Gastrocnemius medialis (tissue), 4 donors: ENCODE data around the gene ACTL10. TPM values are rescaled to one million over a fixed set of nuclear protein-coding genes. Genes with fewer than 3 reads are reported as not detected.

Experiments used
- ATAC-seq, 2 donors: fragments of 150-250 bp; one replicate each; pipeline ENCODE4 v1.9.1; 2016
- DNase-seq, 2 donors: peaks; one replicate each; pipeline ENCODE4 v3.0.0-alpha.2; 2019
- H3K27ac ChIP-seq, 4 donors: fragments of 200-600 bp; sonication (generic); 1 replicate in 1 of 4; 2 replicates in 3 of 4; pipeline ENCODE4 v1.5.1; 2016 to 2018; ENCODE audit warnings: mild to moderate bottlenecking in 2 of 4, moderate library complexity in 1 of 4
- H3K27me3 ChIP-seq, 3 donors: fragments of 200-600 bp; sonication (generic) in 2 of 3; 1 replicate in 1 of 3; 2 replicates in 2 of 3; pipeline versions ENCODE4 v1.5.1 to v1.6.0; 2016 to 2019; ENCODE audit warnings: mild to moderate bottlenecking in 1 of 3, moderate library complexity in 1 of 3
- H3K36me3 ChIP-seq, 2 donors: fragments of 200-600 bp; sonication (generic) in 1 of 2; one replicate each; pipeline ENCODE4 v1.5.1; 2017 to 2018
- H3K4me1 ChIP-seq, 2 donors: fragments of 200-600 bp; sonication (generic) in 1 of 2; one replicate each; pipeline ENCODE4 v1.5.1; 2016 to 2017; ENCODE audit warnings: mild to moderate bottlenecking in 2 of 2
- H3K4me3 ChIP-seq, 4 donors: fragments of 200-600 bp; sonication (generic) in 3 of 4; 1 replicate in 1 of 4; 2 replicates in 3 of 4; pipeline ENCODE4 v1.5.1; 2016 to 2019; ENCODE audit warnings: mild to moderate bottlenecking in 2 of 4
- H3K9me3 ChIP-seq, 3 donors: fragments of 200-600 bp; sonication (generic) in 2 of 3; 1 replicate in 1 of 3; 2 replicates in 2 of 3; pipeline ENCODE4 v1.5.1; 2016 to 2019
- POLR2A ChIP-seq, 2 donors: fragments of 450-650 bp; IDR thresholded peaks; one replicate each; pipeline ENCODE4 v1.6.1; 2017; ENCODE audit warnings: antibody characterized with exemption in 2 of 2, mild to moderate bottlenecking in 2 of 2, moderate library complexity in 2 of 2
- in situ Hi-C, 4 donors: fragments of 200-750 bp; cut with MboI; loops; one replicate each; pipeline versions ENCODE4 v1.15.0 to v1.8.0; 2017; ENCODE audit warnings: low sequenced_read_pairs in 4 of 4
- intact Hi-C: fragments of 100-400 bp; cut with DNase I; formaldehyde crosslinking; loops from one replicate; pipeline ENCODE4 v1.15.1; 2023; ENCODE audit warnings: low total_unique reads
- total RNA-seq, 4 donors: library from RNA; depleted of rRNA; stranded (reverse); fragments of >200 nt; gene quantifications; one replicate each; pipeline versions ENCODE4 v1.1.0 to v1.2.3, GENCODE V29; 2016
- TF ChIP-seq, protein P1 (sequence below), 5 experiments: fragments of 450-650 bp in 3 of 5; fragments of 200-600 bp in 2 of 5; sonication (generic) in 2 of 5; IDR thresholded peaks in 4 of 5; conservative IDR thresholded peaks in 1 of 5; 1 replicate in 4 of 5; 2 replicates in 1 of 5; pipeline ENCODE4 v1.5.1; 2016 to 2019; ENCODE audit warnings: antibody characterized with exemption in 5 of 5, mild to moderate bottlenecking in 3 of 5, moderate library complexity in 3 of 5

ACTL10 gene
- total RNA-seq, 4 donors from 2014 or later: 0.22 to 0.39 TPM; not detected in 2

DNA sequence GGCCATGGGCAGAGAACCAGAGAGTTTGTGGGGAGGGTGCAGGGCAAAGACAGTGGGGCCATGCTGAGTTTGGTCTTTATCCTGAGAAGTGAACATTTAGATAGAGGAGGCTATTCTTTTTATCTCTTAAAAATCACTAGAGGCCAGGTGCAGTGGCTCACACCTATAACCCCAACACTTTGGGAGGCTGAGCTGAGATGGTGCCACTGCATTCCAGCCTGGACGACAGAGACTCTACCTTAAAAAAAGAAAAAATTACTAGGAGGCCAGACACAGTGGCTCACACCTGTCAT, 44.6 kb downstream of the ACTL10 start:
- intact Hi-C loops: no loop called here
- in situ Hi-C loops: no loop called here

DNA sequence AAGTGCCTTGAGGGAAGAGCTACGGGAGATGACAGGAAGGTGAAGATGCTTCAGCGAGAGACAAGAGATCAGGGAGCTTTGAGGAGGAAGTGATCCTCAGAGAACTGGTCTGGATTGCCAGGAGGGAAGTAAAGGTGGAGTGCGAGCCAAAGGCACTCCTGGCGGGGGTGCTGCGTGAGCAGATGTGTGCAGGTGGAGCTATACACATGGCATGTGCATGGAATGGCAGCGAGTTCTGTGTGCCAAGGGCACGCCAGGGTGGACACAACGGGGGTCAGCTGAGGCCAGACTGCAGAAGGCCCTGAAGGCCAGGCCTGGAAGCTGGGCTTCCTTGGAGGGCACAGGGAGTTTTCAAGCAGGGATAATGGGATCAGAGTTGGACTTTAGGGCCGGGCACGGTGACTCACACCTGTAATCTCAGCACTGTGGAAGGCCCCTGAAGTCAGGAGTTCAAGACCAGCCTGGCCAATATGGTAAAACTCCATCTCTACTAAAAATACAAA, 47.2 kb downstream of the ACTL10 start:
- ATAC-seq: no peak
- intact Hi-C loops: no loop called here
- Histone ChIP-seq H3K4me3 (no peak overlapping the region), H3K36me3 (peaks cover 0 to 30% of the 10 kb centered on the region in 2 donors), H3K9me3 (no peaks in the 10 kb centered on the region), H3K27ac (no peak overlapping the region), H3K4me1 (peaks cover 1% of the 10 kb centered on the region in 2 donors), H3K27me3 (no peaks in the 10 kb centered on the region)
- no peak for DNase-seq
- TF ChIP-seq POLR2A (IDR thresholded peaks at IDR 0.05): no peak
- TF ChIP-seq, protein P1, sequence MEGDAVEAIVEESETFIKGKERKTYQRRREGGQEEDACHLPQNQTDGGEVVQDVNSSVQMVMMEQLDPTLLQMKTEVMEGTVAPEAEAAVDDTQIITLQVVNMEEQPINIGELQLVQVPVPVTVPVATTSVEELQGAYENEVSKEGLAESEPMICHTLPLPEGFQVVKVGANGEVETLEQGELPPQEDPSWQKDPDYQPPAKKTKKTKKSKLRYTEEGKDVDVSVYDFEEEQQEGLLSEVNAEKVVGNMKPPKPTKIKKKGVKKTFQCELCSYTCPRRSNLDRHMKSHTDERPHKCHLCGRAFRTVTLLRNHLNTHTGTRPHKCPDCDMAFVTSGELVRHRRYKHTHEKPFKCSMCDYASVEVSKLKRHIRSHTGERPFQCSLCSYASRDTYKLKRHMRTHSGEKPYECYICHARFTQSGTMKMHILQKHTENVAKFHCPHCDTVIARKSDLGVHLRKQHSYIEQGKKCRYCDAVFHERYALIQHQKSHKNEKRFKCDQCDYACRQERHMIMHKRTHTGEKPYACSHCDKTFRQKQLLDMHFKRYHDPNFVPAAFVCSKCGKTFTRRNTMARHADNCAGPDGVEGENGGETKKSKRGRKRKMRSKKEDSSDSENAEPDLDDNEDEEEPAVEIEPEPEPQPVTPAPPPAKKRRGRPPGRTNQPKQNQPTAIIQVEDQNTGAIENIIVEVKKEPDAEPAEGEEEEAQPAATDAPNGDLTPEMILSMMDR (IDR thresholded peaks at IDR 0.05 in 4 of 5, conservative IDR thresholded peaks at IDR 0.05 in 1 of 5): no peak
- in situ Hi-C loops: no loop called here

More for the DNA sequence above, 44.6 kb downstream of the ACTL10 start:
- no peak for DNase-seq
- no peak overlapping the region for H3K27ac ChIP-seq
- no peaks in the 10 kb centered on the region for H3K9me3 ChIP-seq
- no peaks in the 10 kb centered on the region for H3K27me3 ChIP-seq
- H3K4me1 ChIP-seq: no peaks in the 10 kb centered on the region
- TF ChIP-seq POLR2A (IDR thresholded peaks at IDR 0.05): no peak
- TF ChIP-seq, protein P1 (IDR thresholded peaks at IDR 0.05 in 4 of 5, conservative IDR thresholded peaks at IDR 0.05 in 1 of 5): no peak
- no peak for ATAC-seq
- H3K36me3 ChIP-seq: peaks cover 0 to 41% of the 10 kb centered on the region in 2 donors
- no peak overlapping the region for H3K4me3 ChIP-seq

DNA sequence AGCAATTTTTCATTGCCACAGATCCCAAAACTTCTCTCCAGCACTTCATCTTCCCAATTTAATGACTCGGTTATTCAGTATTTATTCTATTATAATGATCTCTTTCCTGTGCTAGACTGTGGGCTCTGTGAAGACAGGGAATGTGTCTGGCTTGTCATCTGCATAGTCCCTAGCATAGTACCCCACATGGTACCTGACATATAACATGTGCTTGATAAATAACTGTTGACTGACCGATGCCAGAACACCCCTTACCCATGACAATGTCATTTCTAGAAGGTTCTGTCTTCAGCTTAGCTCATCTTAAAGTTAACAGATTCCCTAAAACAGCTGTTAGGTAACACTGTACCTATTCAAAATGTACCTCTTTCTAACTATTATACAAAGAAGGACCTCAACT, 49.8 kb downstream of the ACTL10 start:
- Histone ChIP-seq H3K27me3 (no peaks in the 10 kb centered on the region), H3K9me3 (no peaks in the 10 kb centered on the region), H3K36me3 (peaks cover 0 to 24% of the 10 kb centered on the region in 2 donors), H3K4me1 (peaks cover 9 to 11% of the 10 kb centered on the region in 2 donors), H3K4me3 (no peak overlapping the region), H3K27ac (no peak overlapping the region)
- ATAC-seq: no peak
- no peak for TF ChIP-seq POLR2A (IDR thresholded peaks at IDR 0.05)
- TF ChIP-seq, protein P1 (IDR thresholded peaks at IDR 0.05 in 4 of 5, conservative IDR thresholded peaks at IDR 0.05 in 1 of 5): no peak
- DNase-seq: no peak
- intact Hi-C loops (no loop called here), in situ Hi-C loops (no loop called here)

Other genes with a start within 250 kb of the ACTL10 start
- 100 to 1,000 TPM; 198 to 320 (median 219) TPM for gene SNTA1, start 223.2 kb upstream of the ACTL10 start, total RNA-seq
- 1 to 10 TPM; 6.9 to 8.9 (median 7.9) TPM for gene CBFA2T2, start 176.8 kb upstream of the ACTL10 start, total RNA-seq
- gene C20orf144, start 4.6 kb upstream of the ACTL10 start, total RNA-seq: not detected
- 100 to 1,000 TPM in 2 of 4 donors, 10 to 100 TPM in 2; 72.3 to 127 (median 107) TPM for gene NECAB3, start 7.5 kb downstream of the ACTL10 start, total RNA-seq
- gene E2F1, start 19.4 kb downstream of the ACTL10 start, total RNA-seq: 1 to 10 TPM in 2 of 4 donors, under 1 TPM in 1, not detected in 1; 1.00 to 2.0 (median 1.4) TPM
- 1 to 10 TPM; 3.2 to 7.3 (median 5.3) TPM for gene PXMP4, start 53.4 kb downstream of the ACTL10 start, total RNA-seq
- gene ZNF341, start 65.1 kb downstream of the ACTL10 start, total RNA-seq: 1 to 10 TPM; 1.8 to 4.6 (median 2.6) TPM
- gene CHMP4B, start 144.4 kb downstream of the ACTL10 start, total RNA-seq: 100 to 1,000 TPM in 1 of 4 donors, 10 to 100 TPM in 3; 57.4 to 109 (median 82.7) TPM